ENCODE data around the gene ST3GAL3.
"Not testable (repeated sequence)": the region's sequence is repeated elsewhere in the genome, so short reads cannot be mapped to it uniquely, and the experiment has no call there.

Gene ST3GAL3

DNA sequence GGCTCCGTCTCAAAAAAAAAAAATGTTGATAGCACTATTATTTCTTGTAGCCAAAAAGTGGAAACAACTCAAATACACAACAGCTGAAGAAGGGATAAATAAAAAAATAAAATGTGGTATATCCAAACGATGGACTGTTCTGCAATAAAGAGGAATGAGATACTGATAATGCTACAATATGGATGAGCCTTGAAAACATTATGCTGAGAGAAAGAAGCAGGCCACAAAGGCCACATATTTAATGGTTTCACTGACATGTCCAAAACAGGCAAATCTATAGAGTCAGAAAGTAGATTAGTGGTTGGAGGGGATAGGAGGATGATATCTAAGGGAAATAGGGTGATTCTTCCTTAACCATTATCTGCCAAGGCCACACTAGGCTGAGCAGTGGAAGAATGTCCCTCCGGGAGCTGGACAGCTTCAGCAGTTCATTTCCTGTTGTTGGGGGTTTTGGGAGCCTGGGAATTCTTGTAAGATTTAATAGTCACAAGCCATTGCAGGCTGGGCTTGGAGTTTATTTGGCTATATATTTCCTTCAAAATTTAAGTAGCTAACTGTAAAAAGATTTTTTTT lies 53.5 kb downstream of the ST3GAL3 start:
- DNase-seq: no peak

DNA sequence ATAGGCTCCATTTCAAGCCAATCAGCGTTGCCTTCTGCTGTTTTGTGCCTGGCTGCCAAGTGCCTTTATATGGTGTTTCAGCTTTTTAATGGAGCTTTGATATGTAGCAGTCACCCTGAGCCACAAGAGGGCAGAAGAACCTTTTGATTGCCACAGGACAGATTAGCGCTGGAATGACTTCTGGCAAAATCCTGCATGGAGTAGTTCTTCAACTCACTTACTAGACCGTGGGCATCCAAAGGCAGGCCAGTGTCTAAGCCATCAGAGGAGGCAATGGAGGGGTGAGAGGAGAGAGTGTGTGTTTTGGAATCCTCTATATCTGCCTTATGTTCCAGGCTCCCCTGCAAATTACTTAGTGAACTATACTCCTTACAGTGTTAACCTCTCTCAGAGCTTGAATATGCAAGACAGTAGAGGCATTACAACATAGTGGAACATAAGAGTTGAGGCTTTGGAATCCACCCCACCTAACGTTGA lies 56.2 kb downstream of the ST3GAL3 start:
- DNase-seq: peak; percentile 87 to 95

- peak in 1 of 2 experiments; percentile 38 for DNase-seq
Measured at GRCh38 chr1:43764581-43764980, 57.2 kb downstream of the ST3GAL3 start.

DNA sequence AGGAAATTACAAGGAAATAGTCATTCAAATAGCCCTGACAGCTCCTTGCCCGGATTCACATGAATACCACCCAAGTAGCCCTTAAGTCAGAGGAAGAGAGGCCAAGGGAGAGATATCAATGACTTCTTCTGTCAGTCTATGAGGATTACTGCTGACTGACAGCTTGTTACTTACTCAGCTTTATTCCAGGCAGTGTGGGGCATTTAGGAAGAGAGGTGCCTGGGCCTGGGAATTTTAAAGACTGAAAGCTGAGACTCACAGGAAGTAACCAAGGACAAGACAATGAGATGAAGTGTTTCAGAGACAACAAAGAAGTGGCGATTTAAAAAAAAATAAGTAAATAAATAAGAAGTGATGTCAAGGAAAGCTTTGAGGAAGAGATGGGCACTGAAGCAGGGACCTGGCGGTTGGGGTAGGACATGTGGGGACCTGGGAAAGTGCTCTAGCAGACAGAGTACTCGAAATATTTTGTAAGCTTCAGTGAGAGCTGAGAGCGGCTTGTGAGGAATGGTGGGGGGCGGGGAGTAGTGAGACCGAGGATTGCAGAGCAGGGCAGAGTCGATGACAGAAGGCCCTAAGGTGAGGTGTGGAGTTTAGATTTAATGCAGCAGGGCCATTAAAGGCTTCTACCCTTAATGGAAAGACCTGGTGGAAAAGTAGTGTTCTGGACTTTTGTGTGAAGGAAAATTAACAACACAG lies 58.9 kb downstream of the ST3GAL3 start:
- no peak for DNase-seq

- no peak for DNase-seq
Measured at GRCh38 chr1:43766818-43767525, 59.6 kb downstream of the ST3GAL3 start.

DNA sequence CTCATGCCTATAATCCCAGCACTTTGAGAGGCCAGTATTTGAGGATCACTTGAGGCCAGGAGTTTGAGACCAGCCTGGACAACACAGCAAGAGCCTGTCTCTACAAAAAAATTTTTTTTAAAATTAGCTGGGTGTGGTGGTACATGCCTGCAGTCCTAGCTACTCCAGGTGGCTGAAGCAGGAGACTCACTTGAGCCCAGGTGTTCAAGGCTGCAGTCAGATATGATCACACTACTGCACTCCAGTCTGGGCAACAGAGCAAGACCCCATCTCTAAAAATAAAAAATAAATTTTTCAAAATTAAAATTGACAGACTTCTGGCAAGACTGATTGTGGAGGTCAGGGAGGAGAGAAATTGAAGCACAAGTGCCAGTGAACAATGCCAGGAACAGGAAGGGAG lies 60.8 kb downstream of the ST3GAL3 start:
- DNase-seq: no peak

- no peak for DNase-seq
Measured at GRCh38 chr1:43769350-43769908, 62.1 kb downstream of the ST3GAL3 start.

DNA sequence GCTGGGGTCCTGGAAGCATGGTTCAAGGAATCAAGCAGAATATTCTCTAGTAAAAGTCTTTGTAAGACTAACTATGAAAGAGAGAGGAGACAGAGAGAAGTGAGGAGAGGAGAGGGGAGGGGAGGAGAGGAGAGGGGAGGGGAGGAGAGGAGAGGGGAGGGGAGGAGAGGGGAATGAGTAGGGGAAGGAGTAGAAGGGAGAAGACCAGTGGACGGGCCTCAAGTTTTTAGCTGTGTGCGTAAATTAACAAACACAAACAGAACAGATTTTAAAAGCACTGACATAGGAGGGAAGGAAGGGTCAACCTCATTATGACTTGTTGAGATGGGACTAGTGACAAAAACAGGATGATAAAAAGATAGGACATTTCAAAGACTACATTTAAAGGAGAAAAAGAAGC lies 62.8 kb downstream of the ST3GAL3 start:
- no peak for DNase-seq

- DNase-seq: no peak
Measured at GRCh38 chr1:43772978-43773377, 65.6 kb downstream of the ST3GAL3 start.

GRCh38 chr1:43773821-43774220 lies 66.5 kb downstream of the ST3GAL3 start:
- DNase-seq: no peak

DNA sequence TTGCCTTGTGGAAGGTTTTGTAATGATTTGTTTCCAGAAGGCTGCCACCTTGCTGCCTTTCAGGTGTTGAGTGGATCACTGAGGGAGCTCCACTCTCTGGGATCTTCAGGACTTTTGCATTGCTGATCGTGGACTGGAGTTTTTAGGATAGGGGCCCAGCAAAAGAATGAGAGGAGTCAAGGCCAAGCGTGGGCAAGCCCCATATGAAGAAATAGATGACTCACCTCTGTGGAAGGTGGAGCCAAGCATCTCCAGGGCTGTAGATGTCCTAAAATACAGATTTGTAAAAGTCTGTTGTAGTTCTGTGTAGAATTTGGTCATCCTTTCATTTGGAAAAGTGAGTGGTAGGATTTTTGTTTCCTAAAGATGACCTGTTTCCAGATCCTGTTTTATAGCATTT lies 67.0 kb downstream of the ST3GAL3 start:
- no peak for DNase-seq

DNA sequence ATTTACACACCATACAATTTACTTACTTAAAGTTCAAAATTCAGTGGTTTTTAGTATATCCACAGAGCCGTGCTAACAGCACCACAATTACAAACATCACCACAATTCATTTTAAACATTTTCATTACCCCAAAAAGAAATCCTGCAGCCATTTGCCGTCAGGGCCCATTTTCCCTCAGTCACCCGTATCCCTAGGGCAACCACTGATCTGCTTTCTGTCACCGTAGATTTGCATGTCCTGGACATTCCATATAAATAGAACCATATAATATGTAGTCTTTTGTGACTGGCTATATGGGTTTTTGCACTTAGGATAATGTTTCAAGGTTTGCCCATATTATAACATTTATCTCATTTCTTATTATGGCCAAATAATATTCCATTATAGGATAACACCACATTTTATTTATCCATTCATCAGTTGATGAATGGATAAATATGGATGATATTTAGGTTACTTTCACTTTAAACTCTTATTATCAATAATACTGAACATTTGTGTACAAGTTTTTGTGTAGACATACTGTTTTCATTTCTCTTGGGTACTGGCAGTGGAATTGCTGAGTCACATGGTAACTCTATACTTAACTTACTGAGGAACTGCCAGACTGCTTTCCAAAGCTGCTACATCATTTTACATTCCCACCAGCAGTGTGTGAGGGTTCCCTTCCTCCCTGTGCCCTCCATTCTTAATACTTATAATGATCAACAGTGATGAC lies 68.9 kb downstream of the ST3GAL3 start:
- DNase-seq: no peak

DNA sequence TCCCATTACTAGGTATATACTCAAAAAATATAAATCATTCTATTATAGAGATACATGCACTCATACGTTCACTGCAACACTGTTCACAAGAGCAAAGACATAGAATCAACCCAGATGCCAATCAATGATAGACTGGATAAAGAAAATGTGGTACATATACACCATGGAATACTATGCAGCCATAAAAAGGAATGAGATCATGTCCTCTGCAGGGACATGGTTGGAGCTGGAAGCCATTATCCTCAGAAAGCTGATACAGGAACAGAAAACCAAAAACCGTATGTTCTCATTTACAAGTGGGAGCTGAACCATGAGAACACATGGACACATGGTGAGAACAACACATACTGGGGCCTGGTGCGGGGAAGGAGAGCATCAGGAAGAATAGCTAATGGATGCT lies 70.6 kb downstream of the ST3GAL3 start:
- DNase-seq: not testable (repeated sequence)

DNA sequence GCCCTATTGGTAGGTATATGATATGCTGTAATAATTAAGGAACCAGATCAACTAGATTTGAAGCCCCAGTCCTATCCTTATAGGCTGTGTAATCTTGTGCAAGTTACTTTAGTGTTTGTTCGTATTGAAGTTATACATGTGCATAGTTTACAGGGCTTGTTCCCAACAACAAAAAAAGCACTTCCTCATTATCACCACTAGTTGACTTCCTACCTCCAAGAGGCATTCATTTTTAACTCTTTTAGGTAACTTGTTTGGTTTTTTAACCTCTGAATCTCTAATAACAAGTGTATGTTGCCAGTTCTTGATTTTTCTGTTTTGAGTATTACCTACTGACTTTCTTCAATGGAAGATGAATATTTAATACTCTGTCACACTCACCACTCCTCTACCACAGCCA lies 71.9 kb downstream of the ST3GAL3 start:
- no peak for DNase-seq

DNA sequence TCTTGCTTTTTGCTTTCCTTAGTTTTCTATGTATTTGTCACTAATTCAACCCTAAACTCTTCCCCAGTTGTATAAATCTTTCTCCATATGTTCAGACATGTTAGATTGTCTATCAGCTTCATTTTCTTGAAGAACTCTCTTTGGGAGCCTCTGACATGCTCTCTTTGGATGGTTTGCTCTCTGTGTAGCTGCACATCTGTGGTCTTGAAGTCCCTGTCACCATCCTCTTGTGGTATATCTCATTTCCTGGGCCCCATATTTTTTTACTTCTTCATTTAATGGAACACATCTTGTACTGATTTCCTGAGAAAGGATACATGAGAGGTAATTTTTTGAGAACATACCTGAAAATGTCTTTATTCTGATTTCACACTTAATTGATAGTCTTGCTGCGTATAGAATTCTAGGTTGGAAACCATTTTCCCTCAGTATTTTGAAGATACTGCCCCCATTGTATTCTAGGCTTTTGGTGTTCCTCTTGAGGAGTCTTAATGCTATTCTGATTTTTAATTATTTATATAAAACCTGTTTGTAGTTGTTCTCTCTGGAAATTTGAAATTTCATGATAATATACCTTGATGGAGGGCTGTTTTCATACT lies 72.6 kb downstream of the ST3GAL3 start:
- no peak for DNase-seq

DNA sequence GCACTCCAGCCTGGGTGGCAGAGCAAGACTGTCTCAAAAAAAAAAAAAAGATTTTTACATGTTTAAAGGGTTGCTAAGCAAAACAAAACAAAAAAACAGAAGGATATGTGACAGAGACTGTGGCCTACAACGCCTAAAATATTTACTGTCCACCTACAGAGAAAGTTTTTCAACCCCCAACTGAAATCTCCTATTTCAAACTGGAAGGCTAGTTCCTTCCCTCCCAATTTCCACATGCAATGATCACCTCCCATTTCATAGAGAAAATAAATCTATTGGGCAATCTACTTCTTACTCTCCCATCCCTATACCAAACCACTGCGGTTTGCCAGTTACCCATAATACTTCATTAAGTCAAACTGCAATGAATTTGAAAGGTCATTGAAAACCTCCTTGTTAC lies 74.2 kb downstream of the ST3GAL3 start:
- DNase-seq: no peak

DNA sequence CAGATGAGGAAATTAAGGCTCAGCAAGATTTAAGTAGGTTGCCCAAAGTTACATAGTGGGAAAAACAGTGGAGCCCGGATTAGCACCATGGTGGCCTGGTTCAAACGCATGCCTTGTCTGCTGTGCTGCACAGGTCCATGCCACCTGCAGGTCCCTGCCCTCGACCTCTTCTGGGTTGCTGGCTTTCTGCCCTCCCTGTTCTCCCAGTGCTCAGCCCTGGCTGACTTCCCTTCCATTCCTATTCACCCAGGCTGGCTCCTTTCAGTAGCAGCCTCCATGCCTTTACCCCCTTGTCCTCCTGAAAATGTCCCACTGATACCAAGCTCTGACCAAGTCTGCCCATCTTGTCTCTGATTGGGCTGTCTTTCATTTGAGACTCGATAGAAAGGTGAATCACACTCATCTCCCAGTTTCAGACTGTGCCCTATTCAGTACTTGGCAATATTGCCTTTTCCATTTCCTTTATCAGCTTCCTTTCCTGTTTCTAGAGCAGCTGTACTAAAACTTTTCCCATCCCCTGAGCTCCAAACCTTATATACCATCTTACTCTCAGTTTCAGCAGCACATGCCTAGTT lies 75.8 kb downstream of the ST3GAL3 start:
- no peak for DNase-seq

GRCh38 chr1:43783671-43784205 lies 76.4 kb downstream of the ST3GAL3 start:
- DNase-seq: no peak

GRCh38 chr1:43786201-43786958 lies 79.0 kb downstream of the ST3GAL3 start:
- no peak for DNase-seq

DNA sequence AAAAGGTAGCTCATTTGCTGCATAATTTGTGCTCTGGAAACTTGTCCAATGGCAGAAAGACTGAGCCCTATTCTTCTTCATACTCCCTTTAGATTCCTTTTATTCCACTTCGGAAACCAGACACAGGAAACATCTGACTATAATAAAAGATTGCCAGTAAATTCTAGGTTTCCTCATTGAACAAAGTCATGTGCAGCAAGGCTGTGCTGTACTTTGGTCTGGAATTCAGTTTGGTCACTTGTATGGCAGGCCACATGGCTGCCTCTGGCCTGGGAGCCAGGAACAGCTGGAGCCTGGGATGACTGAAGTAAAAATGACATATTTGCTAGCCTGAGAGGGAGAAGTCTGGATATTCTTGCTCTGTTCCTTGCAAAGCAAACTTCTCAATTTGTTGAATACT lies 79.6 kb downstream of the ST3GAL3 start:
- no peak for DNase-seq
